ENCODE measurements around the gene PPP1R36. TPM values are rescaled to one million over a fixed set of nuclear protein-coding genes. Genes with fewer than 3 reads are reported as not detected.

Gene PPP1R36
- total and polyA plus RNA-seq, 2 of the 13 experiments (the other 11 are each of a cell fraction or from before 2014, with no cell fraction given), result 0.11 to 0.17 TPM

DNA sequence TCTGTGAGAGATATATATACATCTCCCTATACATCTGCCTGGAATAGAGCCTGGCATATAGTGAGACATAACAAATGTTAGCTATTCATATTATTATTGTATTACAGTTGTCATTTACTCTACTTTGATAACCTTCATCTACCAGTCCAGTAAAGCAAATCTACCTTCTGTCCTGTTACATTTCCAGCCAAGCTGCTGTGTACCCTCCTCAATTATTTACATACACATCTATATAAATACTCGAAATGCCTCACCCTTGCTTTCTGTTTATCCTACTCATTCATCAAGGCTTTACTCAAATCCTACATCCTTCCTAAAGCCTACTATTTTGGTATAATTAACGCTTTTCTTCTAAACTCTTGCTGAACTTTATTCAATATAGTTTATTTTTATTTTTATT is 36.5 kb upstream of the PPP1R36 start:
- BruUV-seq (replicated peaks), result no TSS peak
- Histone ChIP-seq H3K36me3 (replicated peaks in 1 of 2; ENCODE audit: control insufficient read depth in 1 of 2, insufficient read depth in 2 of 2, low read length in 2 of 2) (no peaks in the 10 kb centered on the region; a peak in 1 of 5 replicates), H2AFZ (ENCODE audit: low read length) (no peak overlapping the region), H3K4me2 (ENCODE audit: low read depth, low read length) (no peak overlapping the region), H3K27me3 (ENCODE audit: control insufficient read depth in 1 of 2, insufficient read depth in 2 of 2, low read length in 2 of 2) (no peaks in the 10 kb centered on the region), H3K4me3 (replicated peaks in 1 of 3; ENCODE audit: insufficient read depth in 1 of 3, low read depth in 2 of 3, low read length in 3 of 3) (no peak overlapping the region), H3K79me2 (ENCODE audit: insufficient read depth, low read length) (peaks cover 86% of the 10 kb centered on the region), H3K27ac (ENCODE audit: extremely low read length, insufficient read depth, low read length) (no peak overlapping the region), H3K4me1 (ENCODE audit: insufficient read depth, low read length) (peaks cover 33% of the 10 kb centered on the region), H3K9ac (ENCODE audit: insufficient read depth, low read depth, low read length) (no peak overlapping the region), H4K20me1 (ENCODE audit: insufficient read depth, low read length) (peaks cover 19% of the 10 kb centered on the region), H3K9me3 (ENCODE audit: low read length) (no peaks in the 10 kb centered on the region)
- CTCF ChIA-PET (ENCODE audit: low intra/inter-chr PET ratio, low total read pairs), result no interaction called here
- FAIRE-seq (no peak), DNase-seq (ENCODE audit: low spot score) (no peak), ATAC-seq (no peak)
- no peak for TF ChIP-seq AHR (CRISPR knock-in tag; IDR thresholded peaks at IDR 0.05)
- no peak for TF ChIP-seq HNRNPK (IDR thresholded peaks at IDR 0.05; ENCODE audit: low read depth, low read length, poor library complexity, severe bottlenecking)
- TF ChIP-seq SCMH1 (CRISPR knock-in tag; IDR thresholded peaks at IDR 0.05; ENCODE audit: borderline replicate concordance), result no peak
- TF ChIP-seq NBN (conservative IDR thresholded peaks at IDR 0.05), result no peak
- TF ChIP-seq, protein P1, sequence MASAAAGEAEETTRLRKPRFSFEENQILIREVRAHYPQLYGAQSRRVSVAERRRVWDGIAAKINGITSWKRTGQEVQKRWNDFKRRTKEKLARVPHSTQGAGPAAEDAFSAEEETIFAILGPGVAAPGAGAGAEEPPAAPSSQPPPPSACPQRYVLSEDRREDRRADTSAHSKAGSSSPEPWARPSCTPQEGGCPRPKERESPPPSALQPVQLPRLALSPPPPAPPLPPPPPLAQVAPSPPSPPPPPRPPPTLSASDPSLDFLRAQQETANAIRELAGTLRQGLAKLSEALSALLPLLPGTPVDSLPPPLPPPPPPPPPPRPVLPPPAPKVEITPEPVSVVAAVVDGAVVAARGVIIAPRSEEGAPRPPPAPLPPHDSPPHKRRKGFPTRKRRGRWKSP (CRISPR knock-in tag; IDR thresholded peaks at IDR 0.05), result no peak
- no peak for TF ChIP-seq ZNF383 (CRISPR knock-in tag; IDR thresholded peaks at IDR 0.05; ENCODE audit: borderline replicate concordance)
- no peak for TF ChIP-seq ZNF562 (CRISPR knock-in tag; IDR thresholded peaks at IDR 0.05; ENCODE audit: borderline replicate concordance)
- no peak for TF ChIP-seq KLF6 (CRISPR knock-in tag; IDR thresholded peaks at IDR 0.05)
- no peak for TF ChIP-seq REPIN1 (CRISPR knock-in tag; IDR thresholded peaks at IDR 0.05; ENCODE audit: borderline replicate concordance, low read depth)
- TF ChIP-seq SKI (IDR thresholded peaks at IDR 0.05; ENCODE audit: partially characterized antibody), result no peak
- TF ChIP-seq, protein P2, sequence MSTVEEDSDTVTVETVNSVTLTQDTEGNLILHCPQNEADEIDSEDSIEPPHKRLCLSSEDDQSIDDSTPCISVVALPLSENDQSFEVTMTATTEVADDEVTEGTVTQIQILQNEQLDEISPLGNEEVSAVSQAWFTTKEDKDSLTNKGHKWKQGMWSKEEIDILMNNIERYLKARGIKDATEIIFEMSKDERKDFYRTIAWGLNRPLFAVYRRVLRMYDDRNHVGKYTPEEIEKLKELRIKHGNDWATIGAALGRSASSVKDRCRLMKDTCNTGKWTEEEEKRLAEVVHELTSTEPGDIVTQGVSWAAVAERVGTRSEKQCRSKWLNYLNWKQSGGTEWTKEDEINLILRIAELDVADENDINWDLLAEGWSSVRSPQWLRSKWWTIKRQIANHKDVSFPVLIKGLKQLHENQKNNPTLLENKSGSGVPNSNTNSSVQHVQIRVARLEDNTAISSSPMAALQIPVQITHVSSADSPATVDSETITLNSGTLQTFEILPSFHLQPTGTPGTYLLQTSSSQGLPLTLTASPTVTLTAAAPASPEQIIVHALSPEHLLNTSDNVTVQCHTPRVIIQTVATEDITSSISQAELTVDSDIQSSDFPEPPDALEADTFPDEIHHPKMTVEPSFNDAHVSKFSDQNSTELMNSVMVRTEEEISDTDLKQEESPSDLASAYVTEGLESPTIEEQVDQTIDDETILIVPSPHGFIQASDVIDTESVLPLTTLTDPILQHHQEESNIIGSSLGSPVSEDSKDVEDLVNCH (CRISPR knock-in tag; IDR thresholded peaks at IDR 0.05), result no peak
- TF ChIP-seq SRY (CRISPR knock-in tag; IDR thresholded peaks at IDR 0.05), result no peak
- POLR2A ChIA-PET, result no interaction called here
- in situ Hi-C loops (cut with HindIII; ENCODE audit: extremely low pct_ligation_motif_present, low pct_unique_long_range_greater_than_20kb), result no loop called here
- intact Hi-C loops (cut with micrococcal nuclease; ENCODE audit: unreplicated experiment), result no loop called here
- WGBS (ENCODE audit: low lambda C conversion rate), result 93% methylated on average over 2 of the region's 2 CpGs

Data from HepG2 (cell line).